Activated CD4-positive, alpha-beta T cell treated with anti-CD3 and anti-CD28 coated beads, Interleukin-2, amount 10 ng/mL, durations not matched to agents 7 days and 5 days (primary cell): ENCODE results near the gene NCKAP5. TPM values are rescaled to one million over a fixed set of nuclear protein-coding genes. Genes with fewer than 3 reads are reported as not detected.

Experiments
- CTCF ChIA-PET: fragments of 350-600 bp; sonication (Branson Sonifier 250); formaldehyde crosslinking; loops from one replicate; lab custom pipeline; 2021; ENCODE audit warnings: antibody characterized with exemption; lab: Charles Lee
- POLR2A ChIA-PET: fragments of 350-600 bp; sonication (Branson Sonifier 250); formaldehyde crosslinking; loops from one replicate; lab custom pipeline; 2021; ENCODE audit warnings: antibody characterized with exemption; lab: Charles Lee
- DNase-seq: peaks from one replicate; pipeline ENCODE4 v3.0.0-alpha.2; 2020
- H3K27ac Mint-ChIP-seq: one replicate; pipeline ENCODE4 v1.8.0; 2021; ENCODE audit warnings: mild to moderate bottlenecking, moderate library complexity, mixed read lengths
- H3K27me3 Mint-ChIP-seq: one replicate; pipeline ENCODE4 v1.8.0; 2021; ENCODE audit warnings: mixed read lengths
- H3K36me3 Mint-ChIP-seq: one replicate; pipeline ENCODE4 v1.8.0; 2021; ENCODE audit warnings: low read depth, mixed read lengths
- H3K4me1 Mint-ChIP-seq: one replicate; pipeline ENCODE4 v1.8.0; 2021; ENCODE audit warnings: mixed read lengths
- H3K4me3 Mint-ChIP-seq: one replicate; pipeline ENCODE4 v1.8.0; 2021; ENCODE audit warnings: mild to moderate bottlenecking, moderate library complexity, mixed read lengths
- H3K9me3 Mint-ChIP-seq: one replicate; pipeline ENCODE4 v1.8.0; 2021; ENCODE audit warnings: mixed read lengths
- total RNA-seq, 2 experiments: library from RNA; stranded (reverse); gene quantifications; one replicate each; pipeline ENCODE4 v1.2.3, GENCODE V29; 2021

Gene NCKAP5
- total RNA-seq, 2 experiments from 2014 or later: not detected

- Mint-ChIP-seq H3K4me3 (no peak overlapping the region), H3K27me3 (no peaks in the 10 kb centered on the region), H3K36me3 (no peaks in the 10 kb centered on the region), H3K9me3 (no peaks in the 10 kb centered on the region), H3K4me1 (no peaks in the 10 kb centered on the region), H3K27ac (no peak overlapping the region)
- DNase-seq: no peak
- POLR2A ChIA-PET: no interaction called here
- CTCF ChIA-PET: no interaction called here
Measured at GRCh38 chr2:132776287-132776686, 792.0 kb downstream of the NCKAP5 start.

GRCh38 chr2:132774189-132774588, 794.1 kb downstream of the NCKAP5 start:
- Mint-ChIP-seq H3K27me3 (no peaks in the 10 kb centered on the region), H3K9me3 (no peaks in the 10 kb centered on the region), H3K36me3 (no peaks in the 10 kb centered on the region), H3K4me1 (no peaks in the 10 kb centered on the region), H3K4me3 (no peak overlapping the region), H3K27ac (no peak overlapping the region)
- ChIA-PET POLR2A (no interaction called here), CTCF (no interaction called here)
- DNase-seq: no peak

- no peak for DNase-seq
- Mint-ChIP-seq H3K27me3 (no peaks in the 10 kb centered on the region), H3K4me1 (no peaks in the 10 kb centered on the region), H3K27ac (no peak overlapping the region), H3K36me3 (no peaks in the 10 kb centered on the region), H3K9me3 (peaks cover under 1% of the 10 kb centered on the region), H3K4me3 (no peak overlapping the region)
- POLR2A ChIA-PET: no interaction called here
- CTCF ChIA-PET: no interaction called here
Measured at GRCh38 chr2:132773331-132773730, 794.9 kb downstream of the NCKAP5 start.

- no peak for DNase-seq
Measured at GRCh38 chr2:132772340-132772739, 795.9 kb downstream of the NCKAP5 start.

GRCh38 chr2:132766573-132766972, 801.7 kb downstream of the NCKAP5 start:
- DNase-seq: no peak
- ChIA-PET CTCF (interaction anchor here (1.2 kb wide), 1 partner anchor 53 kb away, joined by 3 read pairs; no protein-coding TSS in a partner anchor), POLR2A (no interaction called here)
- Mint-ChIP-seq H3K4me1 (no peaks in the 10 kb centered on the region), H3K27ac (no peak overlapping the region), H3K4me3 (no peak overlapping the region), H3K36me3 (no peaks in the 10 kb centered on the region), H3K27me3 (no peaks in the 10 kb centered on the region), H3K9me3 (peaks cover 6% of the 10 kb centered on the region)

More at GRCh38 chr2:132772340-132772739, 795.9 kb downstream of the NCKAP5 start:
- Mint-ChIP-seq H3K4me1 (no peaks in the 10 kb centered on the region), H3K27ac (no peak overlapping the region), H3K4me3 (no peak overlapping the region), H3K36me3 (no peaks in the 10 kb centered on the region), H3K9me3 (peaks cover 6% of the 10 kb centered on the region), H3K27me3 (no peaks in the 10 kb centered on the region)
- ChIA-PET CTCF (no interaction called here), POLR2A (interaction anchor here (0.6 kb wide), 1 partner anchor 1172 kb away, joined by 3 read pairs; no protein-coding TSS in a partner anchor)

- no peaks in the 10 kb centered on the region for H3K4me1 Mint-ChIP-seq
- ChIA-PET POLR2A (no interaction called here), CTCF (no interaction called here)
- no peaks in the 10 kb centered on the region for H3K9me3 Mint-ChIP-seq
- no peak overlapping the region for H3K27ac Mint-ChIP-seq
- no peak overlapping the region for H3K4me3 Mint-ChIP-seq
- no peaks in the 10 kb centered on the region for H3K36me3 Mint-ChIP-seq
- H3K27me3 Mint-ChIP-seq: no peaks in the 10 kb centered on the region
- no peak for DNase-seq
Measured at GRCh38 chr2:132761437-132761836, 806.8 kb downstream of the NCKAP5 start.

- no peaks in the 10 kb centered on the region for H3K4me1 Mint-ChIP-seq
- DNase-seq: no peak
- no peaks in the 10 kb centered on the region for H3K9me3 Mint-ChIP-seq
- H3K27me3 Mint-ChIP-seq: no peaks in the 10 kb centered on the region
- no peaks in the 10 kb centered on the region for H3K36me3 Mint-ChIP-seq
- H3K27ac Mint-ChIP-seq: no peak overlapping the region
- ChIA-PET CTCF (no interaction called here), POLR2A (no interaction called here)
- no peak overlapping the region for H3K4me3 Mint-ChIP-seq
Measured at GRCh38 chr2:132760971-132761370, 807.3 kb downstream of the NCKAP5 start.

- ChIA-PET POLR2A (no interaction called here), CTCF (no interaction called here)
- no peak for DNase-seq
- Mint-ChIP-seq H3K36me3 (no peaks in the 10 kb centered on the region), H3K27ac (no peak overlapping the region), H3K9me3 (no peaks in the 10 kb centered on the region), H3K27me3 (no peaks in the 10 kb centered on the region), H3K4me1 (no peaks in the 10 kb centered on the region), H3K4me3 (no peak overlapping the region)
Measured at GRCh38 chr2:132760405-132760804, 807.9 kb downstream of the NCKAP5 start.

- POLR2A ChIA-PET: no interaction called here
- no peaks in the 10 kb centered on the region for H3K4me1 Mint-ChIP-seq
- no peaks in the 10 kb centered on the region for H3K36me3 Mint-ChIP-seq
- no peaks in the 10 kb centered on the region for H3K27me3 Mint-ChIP-seq
- H3K4me3 Mint-ChIP-seq: no peak overlapping the region
- DNase-seq: no peak
- H3K9me3 Mint-ChIP-seq: no peaks in the 10 kb centered on the region
- H3K27ac Mint-ChIP-seq: no peak overlapping the region
- CTCF ChIA-PET: no interaction called here
Measured at GRCh38 chr2:132758995-132759394, 809.3 kb downstream of the NCKAP5 start.

- ChIA-PET POLR2A (no interaction called here), CTCF (no interaction called here)
- H3K27ac Mint-ChIP-seq: no peak overlapping the region
- H3K4me1 Mint-ChIP-seq: no peaks in the 10 kb centered on the region
- DNase-seq: no peak
- H3K4me3 Mint-ChIP-seq: no peak overlapping the region
- no peaks in the 10 kb centered on the region for H3K9me3 Mint-ChIP-seq
- H3K36me3 Mint-ChIP-seq: no peaks in the 10 kb centered on the region
- H3K27me3 Mint-ChIP-seq: no peaks in the 10 kb centered on the region
Measured at GRCh38 chr2:132757676-132758075, 810.6 kb downstream of the NCKAP5 start.

GRCh38 chr2:132757002-132757589, 811.2 kb downstream of the NCKAP5 start:
- no peaks in the 10 kb centered on the region for H3K27me3 Mint-ChIP-seq
- no peak overlapping the region for H3K4me3 Mint-ChIP-seq
- no peaks in the 10 kb centered on the region for H3K4me1 Mint-ChIP-seq
- DNase-seq: no peak
- H3K27ac Mint-ChIP-seq: no peak overlapping the region
- ChIA-PET POLR2A (no interaction called here), CTCF (interaction anchor here (0.6 kb wide), 1 partner anchor 437 kb away, joined by 3 read pairs; no protein-coding TSS in a partner anchor)
- H3K36me3 Mint-ChIP-seq: no peaks in the 10 kb centered on the region
- no peaks in the 10 kb centered on the region for H3K9me3 Mint-ChIP-seq

GRCh38 chr2:132754867-132755472, 813.3 kb downstream of the NCKAP5 start:
- Mint-ChIP-seq H3K36me3 (no peaks in the 10 kb centered on the region), H3K27ac (no peak overlapping the region), H3K4me1 (no peaks in the 10 kb centered on the region), H3K27me3 (no peaks in the 10 kb centered on the region), H3K9me3 (no peaks in the 10 kb centered on the region), H3K4me3 (no peak overlapping the region)
- ChIA-PET CTCF (interaction anchor here (0.6 kb wide), 1 partner anchor 79 kb away, joined by 5 read pairs; no protein-coding TSS in a partner anchor), POLR2A (no interaction called here)
- DNase-seq: no peak

GRCh38 chr2:132754392-132754791, 813.9 kb downstream of the NCKAP5 start:
- CTCF ChIA-PET: no interaction called here
- no peak for DNase-seq
- no peak overlapping the region for H3K4me3 Mint-ChIP-seq
- POLR2A ChIA-PET: no interaction called here
- H3K27ac Mint-ChIP-seq: no peak overlapping the region
- H3K9me3 Mint-ChIP-seq: no peaks in the 10 kb centered on the region
- H3K27me3 Mint-ChIP-seq: no peaks in the 10 kb centered on the region
- no peaks in the 10 kb centered on the region for H3K36me3 Mint-ChIP-seq
- H3K4me1 Mint-ChIP-seq: no peaks in the 10 kb centered on the region
